Hematopoietic multipotent progenitor cell treated with erythropoietin and hydrocortisone succinate and interleukin-3 and kit ligand, for 4 days (in vitro differentiated cells): ENCODE results near the gene NLGN4Y.

ENCODE experiments used
- DNase-seq: peaks from one replicate; pipeline ENCODE4 v3.0.0-alpha.2; 2015

NLGN4Y gene

GRCh38 chrY:14524272-14525231 lies at the start of gene NLGN4Y:
Gene NLGN4Y (plus strand): TSS chrY:14524529. CDS start chrY:14622120, 97,591 bp downstream.
- peak; percentile 0 for DNase-seq

DNA sequence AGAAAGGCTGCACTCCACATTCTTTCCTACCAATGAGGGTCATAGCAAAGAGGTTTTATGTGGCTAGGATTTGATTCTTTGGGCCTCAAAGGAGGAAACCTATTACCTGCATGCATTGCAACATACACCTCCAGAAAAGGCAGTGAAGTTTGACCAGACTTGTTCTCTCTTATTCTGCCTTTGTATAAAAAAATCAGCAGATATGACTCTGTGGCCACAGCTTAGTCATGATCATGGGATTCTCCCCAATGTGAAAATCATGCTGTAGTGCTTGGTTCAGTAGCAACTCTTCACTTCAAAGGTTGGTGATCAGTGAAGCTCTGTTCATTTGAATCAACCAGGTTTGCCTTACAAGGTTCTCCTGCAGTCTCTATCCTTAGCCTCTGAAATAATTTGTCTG lies 38.4 kb upstream of the NLGN4Y start:
- DNase-seq, result no peak

DNA sequence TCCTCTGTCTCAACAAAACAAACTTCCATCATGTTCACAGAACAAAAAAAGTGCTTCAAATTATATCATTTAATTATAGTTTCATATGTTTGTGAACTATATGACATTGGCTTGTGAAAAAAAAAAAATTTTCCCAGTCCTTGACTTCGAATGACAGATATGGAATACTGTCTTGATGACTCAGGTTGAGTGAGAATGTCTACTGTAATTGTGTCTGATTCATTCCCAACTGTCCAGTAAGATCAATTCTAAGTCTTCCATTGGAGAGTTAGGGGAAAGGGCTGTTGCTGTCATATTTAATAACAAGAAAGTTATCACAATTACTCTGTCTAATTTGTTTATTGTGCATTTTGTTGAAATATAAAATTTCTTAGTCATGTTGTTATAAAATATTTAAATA lies 34.1 kb upstream of the NLGN4Y start:
- no peak for DNase-seq

- DNase-seq, result no peak
These were observed 26.3 kb upstream of the NLGN4Y start for GRCh38 chrY:14498071-14498470.

DNA sequence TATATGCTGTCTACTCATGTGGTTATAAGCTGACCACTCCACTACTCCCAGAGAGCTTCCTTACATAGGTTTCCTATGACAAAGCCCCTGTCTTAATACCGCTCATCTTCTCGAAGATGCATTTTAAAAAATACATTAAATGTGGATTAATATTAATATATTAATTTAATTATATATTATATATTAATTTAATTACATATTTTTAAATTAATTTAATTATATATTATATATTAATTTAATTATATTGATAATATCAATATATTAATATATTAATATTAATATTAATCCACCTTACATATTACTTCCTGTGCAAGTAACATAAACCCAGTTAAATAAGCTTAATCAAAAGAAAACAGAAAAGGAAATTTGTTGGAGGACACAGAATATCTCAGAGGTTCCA lies 19.7 kb upstream of the NLGN4Y start:
- no peak for DNase-seq

DNA sequence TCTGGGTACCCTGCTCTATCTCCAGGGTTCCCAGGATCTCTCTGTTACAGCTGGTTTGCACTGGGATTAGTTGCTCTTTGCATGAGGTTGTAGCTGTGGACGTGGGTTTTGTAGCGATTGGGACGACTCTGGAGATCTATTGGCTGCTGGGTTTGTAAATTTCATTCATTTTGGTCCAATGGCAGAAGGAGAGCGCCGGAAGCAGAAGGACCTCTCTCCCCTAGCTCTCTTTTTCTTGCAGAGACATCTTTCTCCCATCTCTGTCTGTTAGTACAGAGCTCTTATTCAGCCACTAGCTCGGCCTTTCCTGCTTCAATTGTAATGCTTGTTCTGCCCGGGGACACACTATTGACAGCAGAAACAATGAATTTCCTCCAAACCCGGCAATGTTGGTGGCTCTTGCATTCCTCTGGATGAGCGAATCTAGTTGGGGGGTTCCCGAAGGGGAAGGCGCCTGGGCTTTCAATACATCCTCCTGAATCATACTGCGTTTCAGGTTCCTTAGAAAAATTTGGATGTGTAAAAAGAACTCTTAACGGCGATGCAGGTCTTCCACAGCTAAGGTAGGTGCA lies 1.9 kb upstream of the NLGN4Y start:
- no peak for DNase-seq

DNA sequence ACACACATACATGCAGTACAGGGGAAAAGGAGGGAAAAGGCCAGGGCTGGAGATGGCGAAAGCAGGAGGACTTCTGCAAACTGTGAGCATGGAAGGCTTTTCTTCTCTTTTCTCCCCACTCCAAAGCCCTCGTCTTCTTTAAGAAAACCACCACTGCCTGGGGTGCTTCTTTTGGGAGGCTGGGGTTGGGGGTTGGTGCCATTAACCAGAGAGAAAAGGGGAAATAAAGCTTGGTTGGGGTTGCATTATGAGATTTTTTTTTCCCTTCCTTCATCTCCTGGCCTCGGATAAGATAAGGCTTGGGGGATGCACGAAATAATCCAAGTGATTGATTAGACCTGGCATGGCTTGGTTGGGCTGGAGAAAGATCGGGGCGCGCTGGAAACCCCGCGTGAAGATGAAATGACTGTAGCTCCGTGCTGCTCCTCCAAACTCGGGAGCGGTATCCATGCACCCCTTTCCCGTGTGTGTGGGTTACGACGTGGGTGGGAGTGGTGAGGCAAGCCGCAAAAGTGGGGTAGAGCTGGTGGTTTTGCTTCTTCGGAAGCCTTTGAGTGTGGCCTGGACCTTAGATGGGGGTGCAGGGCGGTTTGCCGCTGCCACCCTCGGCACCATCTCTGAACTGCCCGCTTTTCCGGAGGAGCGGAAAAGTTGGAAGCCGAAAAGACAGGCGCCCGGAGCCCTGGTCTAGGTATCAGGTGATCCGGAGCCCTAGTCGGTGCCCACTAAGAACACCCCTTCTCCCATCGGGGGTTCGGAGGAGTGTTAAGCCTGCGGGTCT lies 648 bp upstream of the NLGN4Y start:
- no peak for DNase-seq

GRCh38 chrY:14525315-14525714 lies 986 bp downstream of the NLGN4Y start:
- no peak for DNase-seq

GRCh38 chrY:14528361-14528760 lies 4.0 kb downstream of the NLGN4Y start:
- no peak for DNase-seq

DNA sequence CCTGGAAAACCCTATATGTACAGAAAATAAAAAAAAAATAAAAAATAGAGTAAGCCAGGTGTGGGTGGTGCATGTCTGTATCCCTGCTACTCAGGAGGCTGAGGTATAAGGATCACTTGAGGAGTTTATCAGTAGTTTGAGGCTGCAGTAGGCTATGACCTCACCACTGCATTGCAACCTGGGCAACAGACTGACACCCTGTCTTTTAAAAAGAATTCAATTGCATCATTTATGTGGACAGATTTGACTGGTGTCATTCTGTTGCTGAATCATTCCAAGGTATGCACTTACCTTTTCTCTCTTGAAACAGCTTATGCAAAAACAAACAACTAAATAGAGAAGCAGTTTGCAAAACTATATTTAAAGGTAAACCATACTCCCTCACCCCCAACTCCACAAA lies 12.4 kb downstream of the NLGN4Y start:
- DNase-seq, result no peak

DNA sequence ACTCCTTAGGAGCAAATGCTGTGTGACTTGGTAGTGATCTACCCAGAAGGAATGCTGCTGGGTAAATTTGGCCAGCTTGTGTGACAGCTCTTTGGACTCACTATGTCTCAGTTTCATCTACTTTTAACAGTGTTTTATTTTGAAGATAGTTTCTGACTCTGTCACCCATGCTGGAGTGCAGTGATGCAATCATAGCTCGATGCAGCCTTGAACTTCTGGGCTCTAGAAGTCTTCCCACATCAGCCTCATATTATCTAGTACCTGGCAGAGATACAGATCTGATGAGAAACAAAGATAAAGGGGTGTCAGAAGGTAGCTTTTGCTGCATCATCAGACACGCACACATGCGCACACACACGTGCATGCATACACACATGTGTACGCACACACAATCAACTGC lies 19.2 kb downstream of the NLGN4Y start:
- no peak for DNase-seq

- DNase-seq, result no peak
These were observed 57.0 kb downstream of the NLGN4Y start for GRCh38 chrY:14581294-14581693.

DNA sequence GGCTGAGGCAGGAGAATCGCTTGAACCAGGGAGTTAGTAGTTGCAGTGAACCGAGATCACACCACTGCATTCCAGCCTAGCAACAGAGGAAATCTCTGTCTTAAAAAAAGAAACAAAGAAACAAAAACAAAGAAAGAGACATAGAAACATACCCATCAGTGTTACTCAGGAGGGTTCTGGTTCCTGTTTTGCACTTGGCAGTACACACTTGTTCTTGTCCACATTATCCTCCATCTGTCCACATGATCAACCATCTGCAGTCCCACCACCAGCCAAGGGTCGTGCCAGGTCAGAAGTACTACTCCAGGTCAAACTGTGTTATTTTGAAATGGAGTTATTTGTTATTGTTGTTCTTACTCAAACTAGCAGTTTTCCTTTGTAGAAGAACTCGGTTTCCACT lies 62.4 kb downstream of the NLGN4Y start:
- no peak for DNase-seq

DNA sequence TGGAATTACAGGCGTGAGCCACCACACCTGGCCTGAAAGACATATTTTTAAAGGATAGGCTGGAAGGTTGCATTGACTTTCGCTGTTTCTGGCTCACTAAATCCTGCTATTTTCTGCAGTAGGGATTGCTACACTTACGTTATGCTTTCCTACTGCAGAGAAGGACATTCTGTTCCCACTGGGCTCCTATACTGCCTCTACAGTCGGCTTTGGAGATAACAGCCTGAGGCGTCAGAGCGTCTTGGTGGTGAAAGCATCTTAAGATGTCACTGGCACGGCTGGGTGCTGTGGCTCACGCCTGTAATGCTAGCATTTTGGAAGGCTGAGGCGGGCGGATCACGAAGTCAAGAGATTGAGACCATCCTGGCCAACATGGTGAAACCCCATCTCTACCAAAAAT lies 77.0 kb downstream of the NLGN4Y start:
- DNase-seq, result no peak

GRCh38 chrY:14617625-14618024 lies 93.3 kb downstream of the NLGN4Y start:
- no peak for DNase-seq

- no peak for DNase-seq
These were observed 94.2 kb downstream of the NLGN4Y start for GRCh38 chrY:14618513-14618912.

DNA sequence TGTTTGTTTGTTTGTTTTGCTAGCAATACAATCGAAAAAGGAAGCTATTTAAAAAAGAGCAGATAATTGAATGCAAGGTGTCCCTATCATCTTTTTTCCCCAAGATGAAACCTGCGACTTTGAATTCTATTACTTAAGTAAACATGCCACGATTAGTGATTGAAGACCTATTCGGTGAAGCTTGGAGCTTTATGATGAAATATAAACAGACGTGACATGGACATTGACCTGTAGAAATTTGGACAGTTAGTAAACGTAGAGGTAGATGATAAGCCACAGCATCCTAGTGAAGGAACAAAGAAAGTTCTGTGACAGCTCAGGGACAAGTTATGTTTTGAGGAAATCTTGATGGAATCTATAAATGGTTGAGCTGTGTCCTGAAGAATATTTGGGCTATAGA lies 103.9 kb downstream of the NLGN4Y start:
- DNase-seq, result no peak

DNA sequence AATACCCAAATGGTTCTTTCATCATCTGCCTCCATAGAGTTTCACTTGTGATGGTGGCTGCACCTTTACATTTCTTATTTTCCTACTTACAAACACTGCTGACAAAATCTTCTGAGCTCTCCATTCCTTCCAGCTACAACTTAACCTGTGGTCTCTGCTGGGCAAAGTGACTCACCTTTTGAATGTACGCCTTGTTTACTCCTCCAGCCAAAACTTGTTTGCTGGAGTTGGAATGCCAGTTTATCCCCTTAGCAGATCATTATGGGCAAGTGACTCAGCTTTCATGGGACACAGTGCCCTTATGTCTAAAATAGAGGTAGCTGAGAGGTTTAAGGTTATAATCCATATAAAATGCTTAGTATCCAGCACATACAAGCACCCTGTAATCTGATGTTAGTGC lies 107.3 kb downstream of the NLGN4Y start:
- DNase-seq, result no peak

DNA sequence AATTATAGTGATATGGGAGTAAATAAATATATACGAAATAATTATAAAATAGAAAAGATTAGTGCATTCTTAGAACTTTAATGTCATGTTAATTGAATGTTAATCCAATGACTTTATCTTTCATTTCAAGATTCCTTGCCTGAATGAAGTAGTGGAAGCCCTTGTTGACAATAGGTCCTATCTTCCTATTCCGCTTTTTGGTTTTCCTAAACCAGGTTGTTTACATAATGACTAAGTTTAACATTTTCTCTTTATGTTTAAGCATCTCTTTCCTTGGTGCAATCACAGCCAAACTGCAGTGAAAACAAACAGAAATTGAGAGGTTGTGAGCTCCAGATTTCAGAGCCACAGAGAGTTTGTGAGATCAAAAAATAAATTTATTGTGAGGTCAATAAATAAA lies 109.4 kb downstream of the NLGN4Y start:
- no peak for DNase-seq

DNA sequence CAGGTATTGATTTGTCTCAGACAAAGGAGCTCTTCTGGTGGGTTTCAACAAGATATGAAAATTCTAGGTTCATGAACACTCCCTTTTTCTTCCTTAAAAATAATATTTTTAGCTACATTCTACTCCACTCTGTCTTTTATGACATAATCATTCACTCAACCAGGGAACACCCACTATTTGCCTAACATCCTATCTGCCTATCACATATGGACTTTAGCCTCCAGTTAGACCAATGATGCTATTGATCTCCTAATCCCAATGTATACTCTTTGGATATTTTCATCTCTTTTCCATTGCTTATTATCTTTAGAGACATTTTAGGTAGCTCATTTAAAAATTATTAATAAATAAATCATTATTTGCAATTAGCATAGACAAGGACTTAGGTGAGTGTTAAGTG lies 110.6 kb downstream of the NLGN4Y start:
- DNase-seq, result no peak

DNA sequence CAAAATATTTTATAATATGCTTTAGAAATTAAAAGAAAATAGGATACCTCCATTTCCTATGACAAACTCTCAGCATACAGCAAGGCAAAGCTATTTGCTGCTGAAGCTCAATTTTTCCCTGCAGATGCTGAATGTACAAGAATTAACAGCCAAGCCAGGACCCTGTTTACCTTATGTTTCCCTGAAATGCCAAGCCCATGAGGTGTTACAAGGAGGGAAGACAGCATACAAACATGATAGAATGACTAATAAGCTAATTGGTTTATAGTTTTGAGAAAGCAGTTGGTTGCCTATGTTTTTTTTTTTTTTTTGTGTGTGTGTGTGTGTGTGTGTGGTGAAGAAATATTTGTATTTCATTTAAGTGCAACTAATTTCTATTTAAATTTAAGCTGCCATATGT lies 113.2 kb downstream of the NLGN4Y start:
- DNase-seq, result no peak

- DNase-seq, result no peak
These were observed 117.5 kb downstream of the NLGN4Y start for GRCh38 chrY:14641853-14642252.

DNA sequence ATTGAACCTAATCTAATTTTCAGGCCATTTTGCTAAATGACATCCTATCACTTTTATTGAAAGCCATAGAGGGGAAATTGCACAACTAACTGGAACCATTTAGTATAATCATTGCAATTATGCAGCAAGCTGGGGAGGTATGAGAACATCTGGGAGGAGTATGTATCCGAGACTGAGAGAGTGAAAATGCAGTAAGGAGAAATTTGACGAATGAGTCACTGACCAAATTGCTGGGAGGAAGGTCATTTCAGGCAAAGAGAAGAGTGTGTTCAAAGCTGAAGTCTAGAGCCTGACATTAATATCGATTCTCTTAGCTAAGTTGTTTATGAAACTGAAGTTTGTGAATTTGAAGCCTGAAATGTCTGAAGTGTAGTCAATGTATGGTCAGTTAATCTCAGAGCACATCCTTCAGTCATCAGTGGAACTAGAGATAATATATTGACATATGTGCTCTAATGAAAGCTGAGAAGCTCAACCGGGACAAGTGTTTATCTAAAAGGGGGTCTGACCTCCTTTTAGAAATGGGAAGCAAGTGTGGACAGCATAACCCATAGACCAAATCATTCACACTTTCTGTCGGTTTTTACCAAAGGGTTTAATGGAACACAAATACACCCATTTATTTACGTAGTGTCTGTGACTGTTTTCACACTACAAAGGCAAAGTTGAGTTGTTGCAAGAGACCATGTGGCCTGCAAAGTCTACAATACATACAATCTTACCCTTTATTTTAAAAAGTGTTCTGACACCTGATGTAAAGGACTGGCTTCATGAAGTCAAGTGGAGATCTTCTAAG lies 120.0 kb downstream of the NLGN4Y start:
- no peak for DNase-seq
